Activated CD8-positive, alpha-beta T cell treated with anti-CD3 and anti-CD28 coated beads for 36 hours (primary cell): ENCODE measurements around the gene PRF1. TPM values are rescaled to one million over a fixed set of nuclear protein-coding genes. Genes with fewer than 3 reads are reported as not detected.
"Not testable (repeated sequence)": the region's sequence is repeated elsewhere in the genome, so short reads cannot be mapped to it uniquely, and the experiment has no call there.

Source experiments
- ATAC-seq: fragments of 200-7000 bp; cut with Tn5 transposase; one replicate; pipeline ENCODE4 v1.10.0; 2021; ENCODE audit warnings: mild to moderate bottlenecking, moderate library complexity
- CTCF ChIA-PET: fragments of 350-600 bp; sonication (Branson Sonifier 250); formaldehyde crosslinking; loops from one replicate; lab custom pipeline; 2021; ENCODE audit warnings: antibody characterized with exemption; lab: Charles Lee
- POLR2A ChIA-PET: fragments of 350-600 bp; sonication (Branson Sonifier 250); formaldehyde crosslinking; loops from one replicate; lab custom pipeline; 2021; ENCODE audit warnings: antibody characterized with exemption; lab: Charles Lee
- DNase-seq: peaks from one replicate; pipeline ENCODE4 v3.0.0-alpha.2; 2020
- H3K27ac Mint-ChIP-seq: one replicate; pipeline ENCODE4 v1.8.0; 2021; ENCODE audit warnings: mild to moderate bottlenecking, mixed read lengths
- H3K27me3 Mint-ChIP-seq: one replicate; pipeline ENCODE4 v1.8.0; 2021; ENCODE audit warnings: mixed read lengths
- H3K36me3 Mint-ChIP-seq: one replicate; pipeline ENCODE4 v1.8.0; 2021; ENCODE audit warnings: low read depth, mixed read lengths
- H3K4me1 Mint-ChIP-seq: one replicate; pipeline ENCODE4 v1.8.0; 2021; ENCODE audit warnings: low read depth, mixed read lengths
- H3K4me3 Mint-ChIP-seq: one replicate; pipeline ENCODE4 v1.8.0; 2021; ENCODE audit warnings: mild to moderate bottlenecking, moderate library complexity, mixed read lengths
- H3K9me3 Mint-ChIP-seq: one replicate; pipeline ENCODE4 v1.8.0; 2021; ENCODE audit warnings: mixed read lengths
- intact Hi-C: fragments of 100-400 bp; cut with micrococcal nuclease; formaldehyde crosslinking; loops from one replicate; pipeline ENCODE4 v1.10.0; 2022
- total RNA-seq, 2 experiments: library from RNA; stranded (reverse); gene quantifications; one replicate each; pipeline ENCODE4 v1.2.3, GENCODE V29; 2021
- TF ChIP-seq, protein P1 (sequence below): fragments of 200-600 bp; IDR thresholded peaks from one replicate; pipeline ENCODE4 v1.8.0; 2022; ENCODE audit warnings: antibody characterized with exemption, mild to moderate bottlenecking

PRF1 gene
- total RNA-seq, 2 experiments from 2014 or later = 107 to 113 TPM

GRCh38 chr10:70584909-70585544 lies 17.5 kb downstream of the PRF1 start:
- H3K4me1 Mint-ChIP-seq = peaks cover 52% of the 10 kb centered on the region
- peak overlapping the region; percentile 46 for H3K27ac Mint-ChIP-seq
- TF ChIP-seq, protein P1, sequence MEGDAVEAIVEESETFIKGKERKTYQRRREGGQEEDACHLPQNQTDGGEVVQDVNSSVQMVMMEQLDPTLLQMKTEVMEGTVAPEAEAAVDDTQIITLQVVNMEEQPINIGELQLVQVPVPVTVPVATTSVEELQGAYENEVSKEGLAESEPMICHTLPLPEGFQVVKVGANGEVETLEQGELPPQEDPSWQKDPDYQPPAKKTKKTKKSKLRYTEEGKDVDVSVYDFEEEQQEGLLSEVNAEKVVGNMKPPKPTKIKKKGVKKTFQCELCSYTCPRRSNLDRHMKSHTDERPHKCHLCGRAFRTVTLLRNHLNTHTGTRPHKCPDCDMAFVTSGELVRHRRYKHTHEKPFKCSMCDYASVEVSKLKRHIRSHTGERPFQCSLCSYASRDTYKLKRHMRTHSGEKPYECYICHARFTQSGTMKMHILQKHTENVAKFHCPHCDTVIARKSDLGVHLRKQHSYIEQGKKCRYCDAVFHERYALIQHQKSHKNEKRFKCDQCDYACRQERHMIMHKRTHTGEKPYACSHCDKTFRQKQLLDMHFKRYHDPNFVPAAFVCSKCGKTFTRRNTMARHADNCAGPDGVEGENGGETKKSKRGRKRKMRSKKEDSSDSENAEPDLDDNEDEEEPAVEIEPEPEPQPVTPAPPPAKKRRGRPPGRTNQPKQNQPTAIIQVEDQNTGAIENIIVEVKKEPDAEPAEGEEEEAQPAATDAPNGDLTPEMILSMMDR = no peak
- no peaks in the 10 kb centered on the region for H3K27me3 Mint-ChIP-seq
- H3K36me3 Mint-ChIP-seq = no peaks in the 10 kb centered on the region
- ChIA-PET POLR2A (interaction anchor here (1.6 to 2.3 kb wide), 2 partner anchors 9 to 17 kb away, joined by 6 to 10 read pairs; no protein-coding TSS in a partner anchor), CTCF (interaction anchor here (1.4 to 1.5 kb wide), 3 partner anchors 14 to 35 kb away, joined by 3 to 6 read pairs (median 3); no protein-coding TSS in a partner anchor)
- ATAC-seq = peak; percentile 52
- intact Hi-C loops = no loop called here
- no peaks in the 10 kb centered on the region for H3K9me3 Mint-ChIP-seq
- no peak overlapping the region for H3K4me3 Mint-ChIP-seq
- peak; percentile 28 for DNase-seq

- TF ChIP-seq, protein P1 = no peak
- Mint-ChIP-seq H3K27me3 (no peaks in the 10 kb centered on the region), H3K27ac (no peak overlapping the region), H3K4me3 (no peak overlapping the region), H3K4me1 (peaks cover 56% of the 10 kb centered on the region), H3K36me3 (no peaks in the 10 kb centered on the region), H3K9me3 (peaks cover 2% of the 10 kb centered on the region)
- POLR2A ChIA-PET = no interaction called here
- no peak for ATAC-seq
- intact Hi-C loops = no loop called here
- CTCF ChIA-PET = interaction anchor here (0.8 to 1.5 kb wide), 3 partner anchors 8 to 15 kb away, joined by 3 to 5 read pairs (median 3); no protein-coding TSS in a partner anchor
- peak; percentile 1 for DNase-seq
Observed at GRCh38 chr10:70584366-70584765, 18.2 kb downstream of the PRF1 start.

DNA sequence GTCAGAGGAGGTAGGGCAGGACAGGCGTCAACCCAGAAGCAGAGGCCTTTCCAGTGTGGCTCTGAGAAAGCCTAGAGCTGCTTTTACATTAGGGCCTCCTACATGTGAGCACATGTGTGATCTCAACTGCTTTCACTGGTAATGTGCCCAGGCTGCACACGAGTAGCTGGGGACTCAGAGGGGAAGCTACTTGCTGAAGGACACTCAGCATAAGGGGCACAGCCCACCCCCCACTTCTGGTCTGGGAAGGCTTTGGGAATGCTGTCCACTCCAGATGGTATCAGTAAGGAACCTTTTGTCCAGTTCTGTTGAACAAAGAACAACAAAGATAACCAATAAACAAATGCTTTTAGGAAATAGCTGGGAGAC lies 18.9 kb downstream of the PRF1 start:
- peak; percentile 1 for DNase-seq
- CTCF ChIA-PET = interaction anchor here (0.8 to 1.5 kb wide), 4 partner anchors 8 to 25 kb away, joined by 3 to 5 read pairs (median 3); no protein-coding TSS in a partner anchor
- H3K27me3 Mint-ChIP-seq = no peaks in the 10 kb centered on the region
- H3K9me3 Mint-ChIP-seq = peaks cover 2% of the 10 kb centered on the region
- TF ChIP-seq, protein P1 = no peak
- no peak overlapping the region for H3K4me3 Mint-ChIP-seq
- H3K36me3 Mint-ChIP-seq = no peaks in the 10 kb centered on the region
- intact Hi-C loops = no loop called here
- peaks cover 55% of the 10 kb centered on the region for H3K4me1 Mint-ChIP-seq
- H3K27ac Mint-ChIP-seq = no peak overlapping the region
- no peak for ATAC-seq
- POLR2A ChIA-PET = interaction anchor here (0.6 kb wide), 1 partner anchor 1740 kb away, joined by 3 read pairs; no protein-coding TSS in a partner anchor

DNA sequence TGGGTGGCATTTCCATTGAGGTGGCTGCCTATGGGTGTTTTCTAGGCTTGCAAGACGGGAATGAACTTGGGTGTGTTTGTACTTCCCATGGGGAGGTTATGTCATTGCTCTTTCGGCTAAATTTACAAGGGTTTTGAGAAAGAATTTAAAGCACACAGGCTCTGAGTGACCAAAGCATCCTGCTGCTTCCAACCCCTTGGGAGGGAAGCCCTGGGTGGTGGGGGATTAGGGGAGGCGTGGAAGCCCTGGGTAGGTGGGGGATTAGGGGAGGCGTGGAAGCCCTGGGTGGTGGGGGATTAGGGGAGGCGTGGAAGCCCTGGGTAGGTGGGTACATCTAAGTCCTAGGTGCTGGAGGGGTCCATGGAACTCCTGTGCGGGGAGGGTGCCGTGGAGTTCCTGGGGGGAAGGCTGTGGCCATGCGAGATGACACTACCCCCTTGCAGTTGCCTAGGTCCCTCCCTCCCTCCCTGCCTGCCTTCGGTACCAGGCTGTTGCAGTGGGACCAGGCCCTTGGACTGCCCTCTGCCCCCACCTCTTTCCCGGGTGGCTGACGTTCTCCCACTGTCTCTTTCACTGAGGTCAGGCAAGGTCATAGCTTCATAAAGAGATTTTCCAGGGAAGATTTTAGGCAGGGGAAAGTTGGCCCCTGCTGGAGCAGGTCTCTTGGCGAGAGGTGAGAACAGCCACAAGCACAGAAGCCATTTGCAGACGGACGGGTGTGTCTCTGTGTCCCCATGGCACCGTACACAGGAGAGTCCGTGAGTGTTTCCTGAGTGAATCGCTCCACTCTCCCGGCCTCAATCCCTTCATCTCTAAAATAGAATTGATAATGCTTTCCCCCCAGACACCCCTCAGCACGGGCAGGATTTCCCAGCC lies 19.5 kb downstream of the PRF1 start:
- H3K4me1 Mint-ChIP-seq = peaks cover 55% of the 10 kb centered on the region
- DNase-seq = peak; percentile 0
- POLR2A ChIA-PET = interaction anchor here (0.6 kb wide), 2 partner anchors 18 to 1740 kb away, joined by 3 read pairs; no protein-coding TSS in a partner anchor
- H3K9me3 Mint-ChIP-seq = peaks cover 2% of the 10 kb centered on the region
- no peak overlapping the region for H3K4me3 Mint-ChIP-seq
- TF ChIP-seq, protein P1 = no peak
- intact Hi-C loops = no loop called here
- no peak overlapping the region for H3K27ac Mint-ChIP-seq
- ATAC-seq = no peak
- CTCF ChIA-PET = interaction anchor here (0.6 to 1.1 kb wide), 2 partner anchors 24 to 37 kb away, joined by 3 read pairs; no protein-coding TSS in a partner anchor
- no peaks in the 10 kb centered on the region for H3K36me3 Mint-ChIP-seq
- no peaks in the 10 kb centered on the region for H3K27me3 Mint-ChIP-seq

DNA sequence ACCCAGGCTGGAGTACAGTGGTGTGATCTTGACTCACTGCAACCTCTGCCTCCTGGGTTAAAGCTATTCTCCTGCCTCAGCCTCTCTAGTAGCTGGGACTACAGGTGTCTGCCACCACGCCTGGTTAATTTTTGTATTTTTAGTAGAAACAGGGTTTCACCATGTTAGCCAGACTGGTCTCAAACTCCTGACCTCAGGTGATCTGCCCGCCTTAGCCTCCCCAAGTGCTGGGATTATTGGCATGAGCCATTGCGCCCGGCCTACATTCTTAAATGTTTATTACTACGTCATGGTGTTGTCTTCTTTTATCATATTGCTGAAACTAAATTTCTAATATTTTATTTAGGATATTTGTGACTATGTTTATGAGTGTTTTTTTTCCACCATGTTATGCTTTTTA lies 21.4 kb downstream of the PRF1 start:
- H3K27me3 Mint-ChIP-seq, POLR2A ChIA-PET, H3K9me3 Mint-ChIP-seq, CTCF ChIA-PET, intact Hi-C loops, H3K4me3 Mint-ChIP-seq, DNase-seq, ATAC-seq, H3K27ac Mint-ChIP-seq, H3K36me3 Mint-ChIP-seq: not testable (repeated sequence)
- peaks cover 56% of the 10 kb centered on the region for H3K4me1 Mint-ChIP-seq
